H1 (cell line): ENCODE data around the gene SLC8B1. TPM values are rescaled to one million over a fixed set of nuclear protein-coding genes. Genes with fewer than 3 reads are reported as not detected.

Experiments used
- CTCF ChIA-PET: fragments of 300-600 bp; sonication (Branson Sonifier 250); formaldehyde crosslinking; loops from one replicate; lab custom pipeline; 2021; ENCODE audit not compliant: partially characterized antibody; lab: Charles Lee
- POLR2A ChIA-PET: fragments of 300-600 bp; sonication (Branson Sonifier 250); formaldehyde crosslinking; loops from one replicate; lab custom pipeline; 2021; ENCODE audit warnings: inconsistent platforms; ENCODE audit not compliant: partially characterized antibody; lab: Charles Lee
- DNase-seq, 2 experiments: peaks; one replicate each; pipeline versions ENCODE4 v3.0.0 to v3.0.0-alpha.2; 2010 to 2022; ENCODE audit warnings: low spot score in 2 of 2, low read depth in 1 of 2, mixed read lengths in 1 of 2
- FAIRE-seq: peaks from 2 replicates; lab custom pipeline; 2011; peaks lifted over from hg19 to GRCh38; lab: Jason Lieb, UNC
- H2AFZ ChIP-seq: 2 replicates; pipeline ENCODE4 v1.8.1; 2012; ENCODE audit warnings: low read length, inconsistent platforms
- H2AK5ac ChIP-seq: 2 replicates; pipeline ENCODE4 v1.6.1; 2013; ENCODE audit warnings: low read depth, low read length
- H2BK120ac ChIP-seq: replicated peaks from 2 replicates; pipeline ENCODE3; 2013; ENCODE audit warnings: low read depth, low read length, inconsistent platforms
- H2BK12ac ChIP-seq: 2 replicates; pipeline ENCODE4 v1.6.1; 2013; ENCODE audit warnings: low read depth, low read length
- H2BK15ac ChIP-seq: 2 replicates; pipeline ENCODE4 v1.6.1; 2013; ENCODE audit warnings: low read length
- H2BK20ac ChIP-seq: 2 replicates; pipeline ENCODE4 v1.6.1; 2013; ENCODE audit warnings: low read length
- H2BK5ac ChIP-seq: 2 replicates; pipeline ENCODE4 v1.6.1; 2013; ENCODE audit warnings: low read depth, low read length
- H3K14ac ChIP-seq: 2 replicates; pipeline ENCODE4 v1.6.1; 2013; ENCODE audit warnings: inconsistent platforms; ENCODE audit not compliant: insufficient read length
- H3K18ac ChIP-seq: 2 replicates; pipeline ENCODE4 v1.6.1; 2013; ENCODE audit warnings: low read length; ENCODE audit errors: extremely low read depth
- H3K23ac ChIP-seq: 2 replicates; pipeline ENCODE4 v1.6.1; 2013; ENCODE audit warnings: inconsistent platforms; ENCODE audit not compliant: insufficient read length
- H3K23me2 ChIP-seq: 2 replicates; pipeline ENCODE4 v1.6.1; 2013; ENCODE audit warnings: low read depth, low read length
- H3K27ac ChIP-seq: 2 replicates; pipeline ENCODE4 v1.6.1; 2011; ENCODE audit warnings: low read depth, low read length, inconsistent platforms
- H3K27me3 ChIP-seq, 4 experiments: replicated peaks in 1 of 4; 1 replicate in 1 of 4; 2 replicates in 3 of 4; pipeline versions ENCODE4 v1.6.1 to v1.8.1; 2011 to 2013; ENCODE audit warnings: low read length in 3 of 4, mild to moderate bottlenecking in 3 of 4, inconsistent platforms in 2 of 4, mixed read lengths in 2 of 4, moderate library complexity in 1 of 4; ENCODE audit not compliant: control insufficient read depth in 3 of 4, insufficient read depth in 3 of 4; ENCODE audit errors: extremely low read depth in 1 of 4
- H3K36me3 ChIP-seq, 4 experiments: 2 replicates each; pipeline versions ENCODE4 v1.6.1 to v1.8.1; 2011 to 2013; ENCODE audit warnings: mild to moderate bottlenecking in 4 of 4, low read length in 3 of 4, moderate library complexity in 2 of 4, control low read depth in 1 of 4, inconsistent platforms in 1 of 4; ENCODE audit not compliant: insufficient read depth in 4 of 4, control insufficient read depth in 2 of 4
- H3K4ac ChIP-seq: replicated peaks from 2 replicates; pipeline ENCODE3; 2013; ENCODE audit warnings: low read length, low read depth, mixed read lengths, inconsistent platforms; ENCODE audit not compliant: insufficient read length
- H3K4me1 ChIP-seq, 4 experiments: replicated peaks in 1 of 4; 1 replicate in 1 of 4; 2 replicates in 3 of 4; pipeline versions ENCODE4 v1.6.1 to v1.8.1; 2011 to 2013; ENCODE audit warnings: low read length in 3 of 4, inconsistent platforms in 2 of 4, mixed read lengths in 1 of 4; ENCODE audit not compliant: insufficient read depth in 4 of 4, control insufficient read depth in 3 of 4
- H3K4me2 ChIP-seq, 2 experiments: 2 replicates each; pipeline versions ENCODE4 v1.6.1 to v1.8.1; 2011 to 2013; ENCODE audit warnings: low read depth in 2 of 2, low read length in 2 of 2, control low read depth in 1 of 2, inconsistent platforms in 1 of 2, mild to moderate bottlenecking in 1 of 2; ENCODE audit not compliant: insufficient read depth in 1 of 2
- H3K4me3 ChIP-seq, 4 experiments: fragments of 200-600, 300-600 bp in 1 of 4; sonication (generic), shearing (Covaris generic), sonication (Bioruptor Twin) in 1 of 4; 2 replicates each; pipeline versions ENCODE4 v1.5.1 to v1.8.1; 2011 to 2016; ENCODE audit warnings: low read length in 4 of 4, low read depth in 3 of 4, control low read depth in 2 of 4, inconsistent platforms in 2 of 4, mild to moderate bottlenecking in 2 of 4, mixed read lengths in 1 of 4, moderate library complexity in 1 of 4; ENCODE audit not compliant: insufficient read depth in 2 of 4; ENCODE audit errors: extremely low read depth in 1 of 4
- H3K56ac ChIP-seq: replicated peaks from 2 replicates; pipeline ENCODE3; 2013; ENCODE audit warnings: low read depth, mild to moderate bottlenecking, mixed read lengths, low read length, inconsistent platforms; ENCODE audit not compliant: insufficient read length
- H3K79me1 ChIP-seq: 2 replicates; pipeline ENCODE4 v1.6.1; 2013; ENCODE audit warnings: low read depth, low read length, control low read depth
- H3K79me2 ChIP-seq, 2 experiments: 2 replicates each; pipeline versions ENCODE4 v1.6.1 to v1.8.1; 2012 to 2013; ENCODE audit warnings: low read length in 2 of 2, mild to moderate bottlenecking in 2 of 2, inconsistent platforms in 1 of 2; ENCODE audit not compliant: insufficient read depth in 2 of 2, control insufficient read depth in 1 of 2
- H3K9ac ChIP-seq, 4 experiments: replicated peaks in 1 of 4; 1 replicate in 1 of 4; 2 replicates in 3 of 4; pipeline versions ENCODE4 v1.6.1 to v1.8.1; 2011 to 2013; ENCODE audit warnings: low read depth in 3 of 4, low read length in 3 of 4, control low read depth in 2 of 4, mild to moderate bottlenecking in 2 of 4, moderate library complexity in 2 of 4, inconsistent platforms in 1 of 4; ENCODE audit errors: extremely low read depth in 1 of 4
- H3K9me3 ChIP-seq, 2 experiments: 2 replicates each; pipeline versions ENCODE4 v1.6.1 to v1.8.1; 2012 to 2013; ENCODE audit warnings: mild to moderate bottlenecking in 2 of 2, moderate library complexity in 2 of 2, control low read depth in 1 of 2, inconsistent platforms in 1 of 2, low read depth in 1 of 2, low read length in 1 of 2, mixed read lengths in 1 of 2; ENCODE audit not compliant: insufficient read depth in 2 of 2
- H4K20me1 ChIP-seq, 2 experiments: replicated peaks in 1 of 2; 2 replicates each; pipeline versions ENCODE3 to v1.8.1; 2011 to 2013; ENCODE audit warnings: inconsistent platforms in 2 of 2, low read length in 2 of 2, mild to moderate bottlenecking in 1 of 2; ENCODE audit not compliant: insufficient read depth in 2 of 2, control insufficient read depth in 1 of 2
- H4K5ac ChIP-seq: 2 replicates; pipeline ENCODE4 v1.6.1; 2013; ENCODE audit warnings: low read length, low read depth, mixed read lengths, inconsistent platforms; ENCODE audit not compliant: insufficient read length
- H4K8ac ChIP-seq: 2 replicates; pipeline ENCODE4 v1.8.0; 2013; ENCODE audit warnings: mild to moderate bottlenecking, moderate library complexity, low read length, inconsistent platforms; ENCODE audit not compliant: insufficient read depth; ENCODE audit errors: extremely low read depth
- H4K91ac ChIP-seq: replicated peaks from 2 replicates; pipeline ENCODE3; 2013; ENCODE audit warnings: low read length, mixed read lengths, inconsistent platforms; ENCODE audit not compliant: insufficient read length
- CHD2 ChIP-seq: IDR thresholded peaks from 2 replicates; pipeline ENCODE4 v1.6.1; 2012; ENCODE audit warnings: low read length, improper control_type of control experiment
- FOSL1 ChIP-seq: IDR thresholded peaks from 2 replicates; pipeline ENCODE4 v1.6.1; 2011; ENCODE audit warnings: mild to moderate bottlenecking, low read depth, low read length, moderate library complexity; ENCODE audit not compliant: insufficient read depth
- HDAC2 ChIP-seq, 2 experiments: fragments of 300-600 bp in 1 of 2; sonication (generic) in 1 of 2; IDR thresholded peaks; 2 replicates each; pipeline ENCODE4 v1.6.1; 2011 to 2012; ENCODE audit warnings: low read depth in 2 of 2, low read length in 2 of 2, mild to moderate bottlenecking in 2 of 2, moderate library complexity in 2 of 2, borderline replicate concordance in 1 of 2, inconsistent platforms in 1 of 2
- JUN ChIP-seq: IDR thresholded peaks from 2 replicates; pipeline ENCODE4 v1.6.1; 2011; ENCODE audit warnings: low read depth, mild to moderate bottlenecking, improper control_type of control experiment, low read length
- KDM5A ChIP-seq: fragments of 200-600 bp; IDR thresholded peaks from 2 replicates; pipeline ENCODE4 v1.7.1; 2012; ENCODE audit warnings: mild to moderate bottlenecking, low read length, inconsistent platforms, mixed read lengths
- NRF1 ChIP-seq: IDR thresholded peaks from 2 replicates; pipeline ENCODE4 v1.6.1; 2011; ENCODE audit warnings: mild to moderate bottlenecking, low read depth, low read length, improper control_type of control experiment
- RBBP5 ChIP-seq: IDR thresholded peaks from 2 replicates; pipeline ENCODE4 v1.7.1; 2012; ENCODE audit warnings: low read depth, mild to moderate bottlenecking, inconsistent platforms, low read length, moderate library complexity, borderline replicate concordance
- SIRT6 ChIP-seq: IDR thresholded peaks from one replicate; pipeline ENCODE4 v1.7.1; 2012; ENCODE audit warnings: low read length, inconsistent platforms
- SIX5 ChIP-seq: IDR thresholded peaks from 2 replicates; pipeline ENCODE4 v1.6.1; 2011; ENCODE audit warnings: mild to moderate bottlenecking, low read depth, low read length
- TAF7 ChIP-seq: optimal IDR thresholded peaks from 2 replicates; pipeline ENCODE3; 2011; ENCODE audit warnings: low read depth, mild to moderate bottlenecking, inconsistent platforms, low read length, moderate library complexity, borderline replicate concordance
- ZNF274 ChIP-seq: IDR thresholded peaks from 2 replicates; pipeline ENCODE4 v1.7.0; 2012; ENCODE audit warnings: low read length, borderline replicate concordance; ENCODE audit errors: extremely low read depth
- WGBS, 2 experiments: shearing (Covaris generic) in 1 of 2; methylation state at CpG; one replicate each; pipeline versions ENCODE4 v1.1.6 to v1.1.7; 2013 to 2015; ENCODE audit warnings: low lambda C conversion rate in 2 of 2, mixed read lengths in 2 of 2, inconsistent platforms in 1 of 2, low coverage in 1 of 2, missing lambda C conversion rate in 1 of 2; ENCODE audit not compliant: insufficient replicate concordance in 2 of 2, insufficient coverage in 1 of 2, insufficient read length in 1 of 2; ENCODE audit errors: extremely low coverage in 1 of 2, missing lambda C conversion rate in 1 of 2; 5-methylcytosine and 5-hydroxymethylcytosine counted together
- polyA plus RNA-seq, 7 experiments: library from polyadenylated mRNA; depleted of rRNA in 3 of 7; stranded (reverse) in 5 of 7; unstranded in 2 of 7; fragments of >200 nt in 5 of 7; fragments of 200-250 nt in 2 of 7; gene quantifications; 1 replicate in 5 of 7; 2 replicates in 1 of 7; 4 replicates in 1 of 7; pipeline versions ENCODE4 v1.2.1 to v1.2.3, GENCODE V29; 2011 to 2013; ENCODE audit warnings: missing spikeins in 2 of 7, mixed read lengths in 2 of 7
- total RNA-seq: library from RNA; stranded (reverse); fragmentation: NEBNext Ultra II Directional; extraction: Animal tissue kit (Norgen Biotek cat#: 25700); gene quantifications from 2 replicates; pipeline ENCODE4 v1.2.1, GENCODE V29; 2021

Gene SLC8B1
- total and polyA plus RNA-seq, 2 of the 8 experiments (the other 6 are each of a cell fraction or from before 2014, with no cell fraction given): 11.2 to 19.1 TPM

DNA sequence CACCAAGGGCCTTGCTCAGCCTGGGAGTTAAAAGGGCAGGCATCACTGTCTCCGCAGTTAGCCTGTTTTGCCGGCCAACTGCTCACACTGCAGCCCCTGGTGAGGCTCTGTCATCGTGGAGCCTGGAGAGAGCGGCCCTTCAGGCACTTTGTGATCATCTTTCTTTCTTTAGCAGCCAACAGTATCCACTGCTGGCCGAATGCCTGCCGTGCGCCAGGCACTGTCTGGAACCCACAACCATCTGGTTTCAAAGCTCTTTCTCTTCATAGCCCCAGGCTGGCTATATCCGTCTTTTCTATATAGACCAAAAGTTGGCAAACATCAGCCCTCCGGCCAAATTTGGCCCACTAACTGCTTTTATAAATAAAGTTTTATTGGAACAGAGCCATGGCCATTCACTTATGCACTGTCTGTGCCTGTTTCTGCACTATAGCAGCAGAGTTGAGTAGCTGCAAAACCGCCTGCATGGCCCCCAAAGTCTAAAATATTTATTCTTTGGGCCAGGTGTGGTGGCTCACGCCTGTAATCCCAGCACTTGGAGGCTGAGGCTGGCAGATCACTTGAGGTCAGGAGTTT, 29.5 kb downstream of the SLC8B1 start:
- H2BK5ac ChIP-seq: no peak overlapping the region
- no peak overlapping the region for H2BK120ac ChIP-seq
- no peak overlapping the region for H3K9ac ChIP-seq
- no peak overlapping the region for H4K91ac ChIP-seq
- H2AFZ ChIP-seq: no peak overlapping the region
- H3K23me2 ChIP-seq: peaks cover 1% of the 10 kb centered on the region; the same call in 1 of the 2 replicates
- H3K14ac ChIP-seq: no peak overlapping the region
- no peaks in the 10 kb centered on the region for H3K79me2 ChIP-seq
- H4K8ac ChIP-seq: no peak overlapping the region
- no peak for FAIRE-seq
- H3K27ac ChIP-seq: no peak overlapping the region
- H2BK12ac ChIP-seq: no peak overlapping the region
- H3K27me3 ChIP-seq: no peaks in the 10 kb centered on the region
- H3K4me1 ChIP-seq: peaks cover 0 to 4% (median 0%) of the 10 kb centered on the region in 4 experiments; a peak in 3 of 7 replicates
- no peaks in the 10 kb centered on the region for H3K79me1 ChIP-seq
- no peak overlapping the region for H3K4me2 ChIP-seq
- ChIA-PET CTCF (interaction anchor here (2.5 kb wide), 1 partner anchor 11 kb away, joined by 10 read pairs; no protein-coding TSS in a partner anchor), POLR2A (interaction anchor here (1.3 kb wide), 1 partner anchor 9 kb away, joined by 3 read pairs; no protein-coding TSS in a partner anchor)
- DNase-seq: no peak
- no peak overlapping the region for H3K23ac ChIP-seq
- no peak overlapping the region for H2BK20ac ChIP-seq
- 96% methylated on average over 11 of the region's 11 CpGs; no CpG with 5 or more reads in 1 of the 2 experiments for WGBS, 2 experiments
- no peaks in the 10 kb centered on the region for H4K20me1 ChIP-seq
- no peak overlapping the region for H4K5ac ChIP-seq
- no peak for TF ChIP-seq SIRT6
- no peak for TF ChIP-seq NRF1
- no peak for TF ChIP-seq SIX5
- TF ChIP-seq FOSL1: no peak
- TF ChIP-seq JUN: no peak
- TF ChIP-seq RBBP5: no peak
- no peak for TF ChIP-seq TAF7
- TF ChIP-seq KDM5A: no peak
- TF ChIP-seq ZNF274: no peak
- TF ChIP-seq HDAC2 (IDR thresholded peaks at IDR 0.05; ENCODE audit: borderline replicate concordance in 1 of 2, low read depth in 2 of 2, low read length in 2 of 2): no peak
- TF ChIP-seq CHD2: no peak
- H3K4me3 ChIP-seq: no peak overlapping the region
- no peak overlapping the region for H3K18ac ChIP-seq
- H3K56ac ChIP-seq: no peak overlapping the region
- H2AK5ac ChIP-seq: no peak overlapping the region
- H3K9me3 ChIP-seq: peaks cover 0 to 3% of the 10 kb centered on the region in 2 experiments; a peak in 2 of 4 replicates
- H3K4ac ChIP-seq: no peak overlapping the region
- H2BK15ac ChIP-seq: no peak overlapping the region
- H3K36me3 ChIP-seq: peaks cover 0 to 4% (median 0%) of the 10 kb centered on the region in 4 experiments; a peak in 3 of 8 replicates
